SK-N-MC (cell line): ENCODE measurements around the gene TEX51.

Experiments
- EZH2 ChIP-seq: fragments of 200-600 bp; sonication (generic); IDR thresholded peaks from one replicate; pipeline ENCODE4 v1.6.1; 2017; ENCODE audit warnings: antibody characterized with exemption
- FOXP2 ChIP-seq: optimal IDR thresholded peaks from 2 replicates; pipeline ENCODE3; 2011; ENCODE audit warnings: mild to moderate bottlenecking, moderate library complexity; ENCODE audit not compliant: insufficient read depth; ENCODE audit errors: extremely low read length, control extremely low read depth
- POLR2AphosphoS5 ChIP-seq: IDR thresholded peaks from 2 replicates; pipeline ENCODE4 v1.6.1; 2012; ENCODE audit warnings: mild to moderate bottlenecking, low read depth, low read length, borderline replicate concordance

GRCh38 chr2:126950504-126950903, 51.8 kb downstream of the TEX51 start:
- no peak for TF ChIP-seq POLR2AphosphoS5
- TF ChIP-seq EZH2: no peak
- no peak for TF ChIP-seq FOXP2
